Endothelial cell of umbilical vein (primary cell): ENCODE results near the gene NOP10. TPM values are rescaled to one million over a fixed set of nuclear protein-coding genes. Genes with fewer than 3 reads are reported as not detected.
"Not testable (repeated sequence)": the region's sequence is repeated elsewhere in the genome, so short reads cannot be mapped to it uniquely, and the experiment has no call there.

Experiments used
- BruUV-seq: library from RNA; stranded (reverse); fragments of 400-500 nt; replicated peaks from 2 replicates; lab custom pipeline; 2021; lab: Mats Ljungman, UMichigan
- CTCF ChIA-PET: fragments of 300-600, 350-600 bp; sonication (Branson Sonifier 250); formaldehyde crosslinking; loops from one replicate; lab custom pipeline; 2021; ENCODE audit warnings: antibody characterized with exemption, inconsistent platforms; lab: Charles Lee
- POLR2A ChIA-PET: fragments of 300-600, 350-600 bp; sonication (Branson Sonifier 250); formaldehyde crosslinking; loops from one replicate; lab custom pipeline; 2021; ENCODE audit warnings: antibody characterized with exemption, inconsistent platforms; lab: Charles Lee
- DNase-seq: peaks from one replicate; pipeline ENCODE4 v3.0.0-alpha.2; 2011; ENCODE audit warnings: low read depth, low spot score
- FAIRE-seq: peaks from 2 replicates; lab custom pipeline; 2011; peaks lifted over from hg19 to GRCh38; lab: Jason Lieb, UNC
- H2AFZ ChIP-seq: 2 replicates; pipeline ENCODE4 v1.6.0; 2012; ENCODE audit warnings: low read depth, low read length, control low read depth, inconsistent platforms
- H3K27ac ChIP-seq: 2 replicates; pipeline ENCODE4 v1.5.1; 2011; ENCODE audit warnings: low read depth, mild to moderate bottlenecking, control low read depth, low read length, moderate library complexity; ENCODE audit not compliant: insufficient read depth
- H3K27me3 ChIP-seq, 2 experiments: 2 replicates each; pipeline versions ENCODE4 v1.6.0 to v1.6.1; 2011; ENCODE audit warnings: low read length in 2 of 2, mixed read lengths in 1 of 2; ENCODE audit not compliant: control insufficient read depth in 2 of 2, insufficient read depth in 2 of 2
- H3K36me3 ChIP-seq, 2 experiments: 2 replicates in 1 of 2; 3 replicates in 1 of 2; pipeline ENCODE4 v1.5.1; 2011; ENCODE audit warnings: low read length in 2 of 2, mild to moderate bottlenecking in 1 of 2, moderate library complexity in 1 of 2; ENCODE audit not compliant: control insufficient read depth in 2 of 2, insufficient read depth in 2 of 2; ENCODE audit errors: extremely low read depth in 1 of 2
- H3K4me1 ChIP-seq: 3 replicates; pipeline ENCODE4 v1.5.1; 2011; ENCODE audit warnings: mild to moderate bottlenecking, low read length; ENCODE audit not compliant: control insufficient read depth, insufficient read depth; ENCODE audit errors: extremely low read depth
- H3K4me2 ChIP-seq: 2 replicates; pipeline ENCODE4 v1.6.1; 2011; ENCODE audit warnings: low read length, control low read depth, mixed read lengths; ENCODE audit not compliant: insufficient read depth
- H3K4me3 ChIP-seq, 3 experiments: fragments of 200-600 bp in 1 of 3; sonication (generic), shearing (Covaris generic) in 1 of 3; replicated peaks in 1 of 3; 2 replicates each; pipeline ENCODE4 v1.5.1; 2011 to 2016; ENCODE audit warnings: control low read depth in 3 of 3, low read length in 3 of 3, mild to moderate bottlenecking in 2 of 3, inconsistent platforms in 1 of 3, low read depth in 1 of 3, moderate library complexity in 1 of 3; ENCODE audit not compliant: insufficient read depth in 1 of 3
- H3K79me2 ChIP-seq: 2 replicates; pipeline ENCODE4 v1.6.0; 2012; ENCODE audit warnings: low read length, inconsistent platforms; ENCODE audit not compliant: control insufficient read depth, insufficient read depth
- H3K9ac ChIP-seq: replicated peaks from 2 replicates; pipeline ENCODE3; 2011; ENCODE audit warnings: low read length, control low read depth; ENCODE audit not compliant: insufficient read depth; ENCODE audit errors: extremely low read depth
- H3K9me1 ChIP-seq: replicated peaks from 3 replicates; pipeline ENCODE4 v1.6.0; 2011; ENCODE audit warnings: mild to moderate bottlenecking, low read length; ENCODE audit not compliant: control insufficient read depth, insufficient read depth; ENCODE audit errors: extremely low read depth
- H3K9me3 ChIP-seq: replicated peaks from 2 replicates; pipeline ENCODE4 v1.5.1; 2012; ENCODE audit warnings: low read length, inconsistent platforms; ENCODE audit not compliant: control insufficient read depth, insufficient read depth
- H4K20me1 ChIP-seq: replicated peaks from 2 replicates; pipeline ENCODE3; 2011; ENCODE audit warnings: mild to moderate bottlenecking, low read length; ENCODE audit not compliant: control insufficient read depth, insufficient read depth; ENCODE audit errors: extremely low read depth
- POLR2A ChIP-seq: IDR thresholded peaks from 2 replicates; pipeline ENCODE4 v1.6.1; 2012; ENCODE audit warnings: low read depth, mild to moderate bottlenecking, control low read depth, low read length
- dilution Hi-C: fragments of 300-500 bp; cut with MboI; formaldehyde crosslinking; loops from one replicate; pipeline ENCODE4 v1.15.0; 2019; ENCODE audit warnings: low sequenced_read_pairs; ENCODE audit not compliant: extremely low pct_ligation_motif_present
- intact Hi-C: fragments of 100-400 bp; cut with micrococcal nuclease; formaldehyde crosslinking; loops from one replicate; pipeline ENCODE4 v1.10.0; 2022
- polyA plus RNA-seq, 4 experiments: library from polyadenylated mRNA; depleted of rRNA in 3 of 4; stranded (reverse) in 3 of 4; unstranded in 1 of 4; fragments of >200 nt; gene quantifications; 2 replicates each; pipeline versions ENCODE4 v1.2.1 to v1.2.3, GENCODE V29; 2011 to 2012; ENCODE audit warnings: missing spikeins in 1 of 4
- total RNA-seq: library from RNA; stranded (reverse); gene quantifications from 2 replicates; pipeline ENCODE4 v1.2.3, GENCODE V29; 2021

NOP10 gene
- total and polyA plus RNA-seq, 2 donors (not counting 3 experiments of a cell fraction or from before 2014, with no cell fraction given): 225 to 710 TPM

- dilution Hi-C loops: no loop called here
- no peak overlapping the region for H3K4me2 ChIP-seq
Measured at GRCh38 chr15:34376856-34377255, 33.9 kb upstream of the NOP10 start.

GRCh38 chr15:34375541-34375940 lies 32.6 kb upstream of the NOP10 start:
- H3K4me1 ChIP-seq, H3K9ac ChIP-seq, FAIRE-seq, dilution Hi-C loops, H3K27ac ChIP-seq, H3K36me3 ChIP-seq, DNase-seq, H3K9me1 ChIP-seq, H3K27me3 ChIP-seq, H2AFZ ChIP-seq, H3K9me3 ChIP-seq, H3K4me3 ChIP-seq, H3K79me2 ChIP-seq, BruUV-seq, H4K20me1 ChIP-seq, intact Hi-C loops, H3K4me2 ChIP-seq: not testable (repeated sequence)
- ChIA-PET POLR2A (interaction anchor here (0.6 kb wide), 1 partner anchor 273 kb away, joined by 3 read pairs; no protein-coding TSS in a partner anchor), CTCF (interaction anchor here (0.6 kb wide), 1 partner anchor 8 kb away, joined by 3 read pairs; the partner anchor contains the start of gene LPCAT4)

More at GRCh38 chr15:34376856-34377255, 33.9 kb upstream of the NOP10 start:
- no TSS peak for BruUV-seq
- CTCF ChIA-PET: no interaction called here
- FAIRE-seq (no peak), DNase-seq (no peak)
- Histone ChIP-seq H3K9ac (no peak overlapping the region), H4K20me1 (no peaks in the 10 kb centered on the region), H3K9me3 (no peaks in the 10 kb centered on the region), H3K4me1 (no peaks in the 10 kb centered on the region), H3K27ac (no peak overlapping the region), H2AFZ (no peak overlapping the region), H3K27me3 (no peaks in the 10 kb centered on the region), H3K4me3 (no peak overlapping the region), H3K36me3 (no peaks in the 10 kb centered on the region), H3K79me2 (no peaks in the 10 kb centered on the region), H3K9me1 (no peaks in the 10 kb centered on the region)
- POLR2A ChIA-PET: no interaction called here
- intact Hi-C loops: no loop called here
- TF ChIP-seq POLR2A: no peak
